ENCODE data around the gene CFAP410. TPM values are rescaled to one million over a fixed set of nuclear protein-coding genes. Genes with fewer than 3 reads are reported as not detected.

The CFAP410 gene
- total RNA-seq, 1 donor from 2014 or later, result 14.2 TPM

GRCh38 chr21:44366586-44367211, 27.5 kb upstream of the CFAP410 start:
- peaks cover 3% of the 10 kb centered on the region for H3K27me3 Mint-ChIP-seq (ENCODE audit: low read depth)
- DNase-seq (ENCODE audit: low spot score), result peak; percentile 86
- H3K4me1 Mint-ChIP-seq (ENCODE audit: low read depth), result peaks cover 9% of the 10 kb centered on the region
- H3K4me3 Mint-ChIP-seq (ENCODE audit: unreplicated experiment), result no peak overlapping the region
- H3K9me3 Mint-ChIP-seq (ENCODE audit: low read depth), result peaks cover 10% of the 10 kb centered on the region
- no peak overlapping the region for H3K27ac Mint-ChIP-seq (ENCODE audit: unreplicated experiment)
- TF ChIP-seq, protein P1, sequence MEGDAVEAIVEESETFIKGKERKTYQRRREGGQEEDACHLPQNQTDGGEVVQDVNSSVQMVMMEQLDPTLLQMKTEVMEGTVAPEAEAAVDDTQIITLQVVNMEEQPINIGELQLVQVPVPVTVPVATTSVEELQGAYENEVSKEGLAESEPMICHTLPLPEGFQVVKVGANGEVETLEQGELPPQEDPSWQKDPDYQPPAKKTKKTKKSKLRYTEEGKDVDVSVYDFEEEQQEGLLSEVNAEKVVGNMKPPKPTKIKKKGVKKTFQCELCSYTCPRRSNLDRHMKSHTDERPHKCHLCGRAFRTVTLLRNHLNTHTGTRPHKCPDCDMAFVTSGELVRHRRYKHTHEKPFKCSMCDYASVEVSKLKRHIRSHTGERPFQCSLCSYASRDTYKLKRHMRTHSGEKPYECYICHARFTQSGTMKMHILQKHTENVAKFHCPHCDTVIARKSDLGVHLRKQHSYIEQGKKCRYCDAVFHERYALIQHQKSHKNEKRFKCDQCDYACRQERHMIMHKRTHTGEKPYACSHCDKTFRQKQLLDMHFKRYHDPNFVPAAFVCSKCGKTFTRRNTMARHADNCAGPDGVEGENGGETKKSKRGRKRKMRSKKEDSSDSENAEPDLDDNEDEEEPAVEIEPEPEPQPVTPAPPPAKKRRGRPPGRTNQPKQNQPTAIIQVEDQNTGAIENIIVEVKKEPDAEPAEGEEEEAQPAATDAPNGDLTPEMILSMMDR (IDR thresholded peaks at IDR 0.05), result no peak
- no peaks in the 10 kb centered on the region for H3K36me3 Mint-ChIP-seq (ENCODE audit: low read depth)

DNA sequence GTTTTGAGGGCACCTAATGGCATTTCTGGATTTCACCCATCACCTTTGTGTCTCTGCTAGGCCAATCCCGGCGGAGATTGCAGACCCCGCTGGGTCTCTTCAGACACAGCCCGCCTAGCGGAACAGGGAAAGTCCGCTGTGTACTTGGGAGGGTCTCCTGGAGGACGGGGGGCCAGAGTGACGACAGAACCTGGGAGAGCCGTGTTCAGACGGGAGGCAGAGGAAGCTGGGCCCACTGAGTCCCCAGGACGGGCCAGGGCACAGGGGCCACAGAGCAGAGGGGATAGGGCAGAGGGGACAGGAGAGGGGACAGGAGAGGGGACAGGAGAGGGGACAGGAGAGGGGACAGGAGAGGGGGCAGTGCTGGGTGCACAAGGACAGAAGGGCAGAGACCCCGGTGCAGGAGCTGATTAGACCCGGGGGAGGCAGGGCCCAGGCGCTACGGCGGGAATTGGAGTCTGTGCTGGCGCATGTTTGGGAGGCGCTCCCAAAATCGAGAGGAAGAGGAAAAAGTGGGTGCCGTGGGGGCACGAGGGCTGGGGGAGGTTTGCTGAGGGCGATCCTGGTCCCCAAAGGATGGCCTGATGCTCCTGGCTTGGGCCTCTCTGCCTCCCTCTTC, 26.9 kb upstream of the CFAP410 start:
- no peak for DNase-seq (ENCODE audit: low spot score)
- TF ChIP-seq, protein P1 (IDR thresholded peaks at IDR 0.05), result no peak
- peaks cover 10% of the 10 kb centered on the region for H3K9me3 Mint-ChIP-seq (ENCODE audit: low read depth)

DNA sequence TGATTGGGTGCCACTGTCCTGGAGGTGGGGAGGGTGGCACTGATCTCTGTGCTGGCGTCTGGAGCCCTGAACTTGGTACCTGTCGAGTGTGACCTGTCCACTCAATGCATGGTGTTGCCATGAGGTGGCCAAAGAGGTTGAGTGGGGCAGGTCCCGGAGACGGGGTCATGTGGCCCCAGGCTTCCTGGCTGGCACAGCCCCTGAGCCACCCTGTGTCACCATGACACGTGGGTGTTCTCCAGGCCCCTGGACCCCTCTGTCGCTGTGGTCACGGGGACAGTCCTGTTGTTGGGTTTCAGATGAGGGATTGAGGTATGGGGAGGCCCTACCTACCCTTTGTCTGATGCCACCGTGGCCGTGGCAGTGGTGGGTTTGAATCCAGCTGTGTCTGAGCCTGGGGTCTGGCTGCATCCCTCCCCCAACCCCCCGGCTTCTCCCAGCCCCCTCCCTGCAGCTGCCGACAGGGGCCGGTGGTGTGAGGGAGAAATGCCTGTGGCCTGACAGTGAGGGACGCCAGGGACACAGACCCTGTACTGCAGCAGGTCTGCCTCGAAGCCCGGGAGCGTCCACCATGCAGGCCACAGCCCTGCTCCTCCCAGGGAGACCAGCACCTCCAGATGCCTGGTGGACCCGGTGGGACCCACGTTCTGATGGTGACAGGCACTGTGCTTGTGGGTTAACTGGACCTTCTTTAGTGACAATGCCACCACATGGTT, 26.2 kb upstream of the CFAP410 start:
- H3K4me1 Mint-ChIP-seq (ENCODE audit: low read depth), result peaks cover 5% of the 10 kb centered on the region
- H3K27me3 Mint-ChIP-seq (ENCODE audit: low read depth), result no peaks in the 10 kb centered on the region
- TF ChIP-seq, protein P1 (IDR thresholded peaks at IDR 0.05), result no peak
- no peaks in the 10 kb centered on the region for H3K36me3 Mint-ChIP-seq (ENCODE audit: low read depth)
- DNase-seq (ENCODE audit: low spot score), result peak; percentile 64
- H3K4me3 Mint-ChIP-seq (ENCODE audit: unreplicated experiment), result no peak overlapping the region
- peaks cover 10% of the 10 kb centered on the region for H3K9me3 Mint-ChIP-seq (ENCODE audit: low read depth)
- H3K27ac Mint-ChIP-seq (ENCODE audit: unreplicated experiment), result no peak overlapping the region

More for the DNA sequence above, 26.9 kb upstream of the CFAP410 start:
- Mint-ChIP-seq H3K36me3 (ENCODE audit: low read depth) (no peaks in the 10 kb centered on the region), H3K27ac (ENCODE audit: unreplicated experiment) (no peak overlapping the region), H3K27me3 (ENCODE audit: low read depth) (peaks cover 1% of the 10 kb centered on the region), H3K4me3 (ENCODE audit: unreplicated experiment) (no peak overlapping the region), H3K4me1 (ENCODE audit: low read depth) (peaks cover 9% of the 10 kb centered on the region)

GRCh38 chr21:44364151-44365053, 25.2 kb upstream of the CFAP410 start:
- Mint-ChIP-seq H3K27ac (ENCODE audit: unreplicated experiment) (no peak overlapping the region), H3K36me3 (ENCODE audit: low read depth) (no peaks in the 10 kb centered on the region), H3K4me1 (ENCODE audit: low read depth) (peaks cover 2% of the 10 kb centered on the region), H3K9me3 (ENCODE audit: low read depth) (peaks cover 10% of the 10 kb centered on the region), H3K27me3 (ENCODE audit: low read depth) (no peaks in the 10 kb centered on the region), H3K4me3 (ENCODE audit: unreplicated experiment) (no peak overlapping the region)
- TF ChIP-seq, protein P1 (IDR thresholded peaks at IDR 0.05), result no peak
- peak; percentile 61 for DNase-seq (ENCODE audit: low spot score)

Data from chondrocyte (in vitro differentiated cells).